GM18951 (cell line): ENCODE data around the gene SENP7.
"Not testable (repeated sequence)": the region's sequence is repeated elsewhere in the genome, so short reads cannot be mapped to it uniquely, and the experiment has no call there.

Experiments
- POLR2A ChIP-seq: IDR thresholded peaks from 4 replicates; pipeline ENCODE4 v1.6.1; 2011; ENCODE audit warnings: mild to moderate bottlenecking; ENCODE audit not compliant: insufficient read length, insufficient read depth; ENCODE audit errors: extremely low read depth
- in situ Hi-C: fragments of 300-500 bp; cut with MboI; formaldehyde crosslinking; loops from one replicate; pipeline ENCODE4 v1.12.0; 2022; ENCODE audit warnings: low sequenced_read_pairs, mixed read lengths, inconsistent platforms; ENCODE audit not compliant: unreplicated experiment

SENP7 gene

GRCh38 chr3:101512646-101513418 lies at the start of gene SENP7:
SENP7 (minus strand) TSS chr3:101513212; CDS start chr3:101513130, 82 bp downstream.
- TF ChIP-seq POLR2A: peak; percentile 64
- in situ Hi-C loops: no loop called here

GRCh38 chr3:101561630-101562328 lies 48.8 kb upstream of the SENP7 start, which contains the start of gene TRMT10C:
TRMT10C (plus strand) TSS chr3:101561868; CDS start chr3:101564782, 2,914 bp downstream.
- in situ Hi-C loops: no loop called here
- peak; percentile 83 for TF ChIP-seq POLR2A

GRCh38 chr3:101556064-101556463 lies 43.1 kb upstream of the SENP7 start:
- TF ChIP-seq POLR2A: no peak
- in situ Hi-C loops: no loop called here

- in situ Hi-C loops: not testable (repeated sequence)
Measured at GRCh38 chr3:101553381-101553780, 40.4 kb upstream of the SENP7 start.

GRCh38 chr3:101551359-101552081 lies 38.5 kb upstream of the SENP7 start:
- in situ Hi-C loops: not testable (repeated sequence)

GRCh38 chr3:101549473-101549872 lies 36.5 kb upstream of the SENP7 start:
- no peak for TF ChIP-seq POLR2A
- in situ Hi-C loops: no loop called here

- in situ Hi-C loops: no loop called here
- no peak for TF ChIP-seq POLR2A
Measured at GRCh38 chr3:101548527-101549105, 35.6 kb upstream of the SENP7 start.

- in situ Hi-C loops: no loop called here
Measured at GRCh38 chr3:101544161-101544850, 31.3 kb upstream of the SENP7 start.

GRCh38 chr3:101542957-101543356 lies 29.9 kb upstream of the SENP7 start:
- no peak for TF ChIP-seq POLR2A
- in situ Hi-C loops: no loop called here

More at GRCh38 chr3:101544161-101544850, 31.3 kb upstream of the SENP7 start:
- no peak for TF ChIP-seq POLR2A

- in situ Hi-C loops: not testable (repeated sequence)
Measured at GRCh38 chr3:101536955-101537354, 23.9 kb upstream of the SENP7 start.

GRCh38 chr3:101536266-101536665 lies 23.3 kb upstream of the SENP7 start:
- in situ Hi-C loops: no loop called here
- no peak for TF ChIP-seq POLR2A

GRCh38 chr3:101535221-101535620 lies 22.2 kb upstream of the SENP7 start:
- in situ Hi-C loops: no loop called here
- no peak for TF ChIP-seq POLR2A

- no peak for TF ChIP-seq POLR2A
- in situ Hi-C loops: no loop called here
Measured at GRCh38 chr3:101533603-101533968, 20.6 kb upstream of the SENP7 start.
